GM23248 (cell line): ENCODE results near the gene SAP30BP.

Experiments used
- EZH2 ChIP-seq: fragments of 200-600 bp; sonication (generic); IDR thresholded peaks from 2 replicates; pipeline ENCODE4 v1.6.1; 2018; ENCODE audit warnings: antibody characterized with exemption, mild to moderate bottlenecking; ENCODE audit not compliant: insufficient read depth, poor library complexity, severe bottlenecking
- EZH2phosphoT487 ChIP-seq: fragments of 200-600 bp; sonication (generic); IDR thresholded peaks from 2 replicates; pipeline ENCODE4 v1.6.1; 2018; ENCODE audit warnings: antibody characterized with exemption, moderate library complexity, mild to moderate bottlenecking, low read depth; ENCODE audit not compliant: insufficient read depth

GRCh38 chr17:75638893-75639292, 28.2 kb upstream of the SAP30BP start:
- no peak for TF ChIP-seq EZH2
- no peak for TF ChIP-seq EZH2phosphoT487
